SK-N-MC (cell line): Measurements from ENCODE around the gene RNF212B.

ENCODE experiments used
- EZH2 ChIP-seq: fragments of 200-600 bp; sonication (generic); IDR thresholded peaks from one replicate; pipeline ENCODE4 v1.6.1; 2017; ENCODE audit warnings: antibody characterized with exemption
- FOXP2 ChIP-seq: optimal IDR thresholded peaks from 2 replicates; pipeline ENCODE3; 2011; ENCODE audit warnings: mild to moderate bottlenecking, moderate library complexity; ENCODE audit not compliant: insufficient read depth; ENCODE audit errors: extremely low read length, control extremely low read depth
- POLR2AphosphoS5 ChIP-seq: IDR thresholded peaks from 2 replicates; pipeline ENCODE4 v1.6.1; 2012; ENCODE audit warnings: mild to moderate bottlenecking, low read depth, low read length, borderline replicate concordance

- TF ChIP-seq EZH2: no peak
- TF ChIP-seq POLR2AphosphoS5: no peak
- TF ChIP-seq FOXP2: no peak
These were observed 10.9 kb downstream of the RNF212B start for GRCh38 chr14:23248601-23249000.
